ENCODE measurements around the gene NME2. TPM values are rescaled to one million over a fixed set of nuclear protein-coding genes. Genes with fewer than 3 reads are reported as not detected.

The NME2 gene
- total RNA-seq, 4 donors from 2014 or later, result 202 to 486 (median 387) TPM

- H3K4me1 ChIP-seq, result no peaks in the 10 kb centered on the region
- no peak for TF ChIP-seq POLR2A (IDR thresholded peaks at IDR 0.05)
- no peak for TF ChIP-seq CTCF (IDR thresholded peaks at IDR 0.05)
- WGBS, 2 donors, result 92 to 93% methylated on average over 9 of the region's 9 CpGs
- H3K9me3 ChIP-seq, result no peaks in the 10 kb centered on the region
- H3K27ac ChIP-seq, result no peak overlapping the region
- H3K27me3 ChIP-seq, result no peaks in the 10 kb centered on the region
- intact Hi-C loops (cut with DNase I), result no loop called here
- H3K36me3 ChIP-seq, result peaks cover 20 to 32% of the 10 kb centered on the region in 2 donors
- H3K4me3 ChIP-seq (replicated peaks in 1 of 3), result no peak overlapping the region
- DNase-seq, result no peak
These were observed 22.1 kb downstream of the NME2 start for GRCh38 chr17:51188271-51188833.

GRCh38 chr17:51189162-51189561 is 23.0 kb downstream of the NME2 start:
- Histone ChIP-seq H3K4me1 (no peaks in the 10 kb centered on the region), H3K27me3 (no peaks in the 10 kb centered on the region), H3K4me3 (replicated peaks in 1 of 3) (no peak overlapping the region), H3K27ac (no peak overlapping the region), H3K36me3 (peaks cover 22 to 37% of the 10 kb centered on the region in 2 donors), H3K9me3 (no peaks in the 10 kb centered on the region)
- intact Hi-C loops (cut with DNase I), result no loop called here
- no peak for DNase-seq
- TF ChIP-seq CTCF (IDR thresholded peaks at IDR 0.05) (no peak), POLR2A (IDR thresholded peaks at IDR 0.05) (no peak)

DNA sequence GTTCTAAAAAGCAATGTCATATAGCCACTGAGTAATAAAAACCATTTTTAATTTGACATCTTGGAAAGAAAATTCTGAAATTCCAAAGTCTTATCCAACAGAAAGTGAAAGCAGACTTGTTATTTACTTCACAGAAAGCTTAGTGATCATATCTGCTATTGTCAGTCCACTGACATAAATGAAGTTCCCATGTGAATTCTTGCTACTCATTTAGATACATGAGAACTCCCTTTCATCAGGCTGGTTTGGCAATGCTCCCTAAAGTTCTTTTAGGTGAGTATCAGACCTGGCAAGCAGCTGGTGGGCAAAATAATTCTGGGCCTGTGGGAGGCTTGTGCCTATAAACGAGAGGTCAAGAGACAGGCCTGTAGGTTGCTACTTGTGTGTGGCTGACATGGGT is 23.4 kb downstream of the NME2 start:
- Histone ChIP-seq H3K4me3 (replicated peaks in 1 of 3) (no peak overlapping the region), H3K4me1 (no peaks in the 10 kb centered on the region), H3K36me3 (peaks cover 25 to 38% of the 10 kb centered on the region in 2 donors), H3K27ac (no peak overlapping the region), H3K9me3 (no peaks in the 10 kb centered on the region), H3K27me3 (no peaks in the 10 kb centered on the region)
- DNase-seq, result no peak
- WGBS, 2 donors, result 69 to 92% methylated on average over 1 of the region's 1 CpG
- intact Hi-C loops (cut with DNase I), result no loop called here
- TF ChIP-seq CTCF (IDR thresholded peaks at IDR 0.05) (no peak), POLR2A (IDR thresholded peaks at IDR 0.05) (no peak)

DNA sequence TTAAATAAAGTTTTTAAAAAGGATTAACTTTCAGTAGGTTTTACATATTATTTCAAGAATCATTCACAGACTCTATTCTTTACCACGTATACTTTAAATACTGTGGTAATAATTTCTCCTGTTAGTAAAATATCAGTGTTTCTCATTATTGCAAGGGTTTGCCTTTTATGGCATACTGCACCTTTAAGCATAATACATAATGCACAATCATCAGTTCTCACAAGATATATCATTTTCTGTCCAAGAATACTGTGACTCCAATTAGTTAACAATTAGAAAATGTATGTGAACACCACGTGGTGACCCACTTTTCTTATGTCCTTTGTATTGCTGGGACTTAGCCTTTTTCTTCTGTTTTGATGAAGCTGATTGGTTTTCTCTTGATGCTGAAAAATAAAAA is 25.7 kb downstream of the NME2 start:
- H3K27me3 ChIP-seq, result no peaks in the 10 kb centered on the region
- H3K9me3 ChIP-seq, result no peaks in the 10 kb centered on the region
- H3K4me1 ChIP-seq, result no peaks in the 10 kb centered on the region
- 92 to 94% methylated on average over 2 of the region's 2 CpGs for WGBS, 2 donors
- DNase-seq, result no peak
- H3K4me3 ChIP-seq (replicated peaks in 1 of 3), result no peak overlapping the region
- intact Hi-C loops (cut with DNase I), result no loop called here
- TF ChIP-seq CTCF (IDR thresholded peaks at IDR 0.05) (no peak), POLR2A (IDR thresholded peaks at IDR 0.05) (no peak)
- peaks cover 25 to 38% of the 10 kb centered on the region in 2 donors for H3K36me3 ChIP-seq
- no peak overlapping the region for H3K27ac ChIP-seq

- no peak overlapping the region for H3K4me3 ChIP-seq (replicated peaks in 1 of 3)
- no peaks in the 10 kb centered on the region for H3K27me3 ChIP-seq
- H3K9me3 ChIP-seq, result no peaks in the 10 kb centered on the region
- intact Hi-C loops (cut with DNase I), result no loop called here
- peaks cover 0 to 15% of the 10 kb centered on the region in 2 donors for H3K4me1 ChIP-seq
- no peak for DNase-seq
- no peak overlapping the region for H3K27ac ChIP-seq
- TF ChIP-seq POLR2A (IDR thresholded peaks at IDR 0.05) (no peak), CTCF (IDR thresholded peaks at IDR 0.05) (no peak)
- H3K36me3 ChIP-seq, result peaks cover 8 to 32% of the 10 kb centered on the region in 2 donors
- WGBS, 2 donors, result 95% methylated on average over 4 of the region's 4 CpGs
These were observed 31.5 kb downstream of the NME2 start for GRCh38 chr17:51197754-51198153.
